Measurements from ENCODE around the gene HPSE2.

DNA sequence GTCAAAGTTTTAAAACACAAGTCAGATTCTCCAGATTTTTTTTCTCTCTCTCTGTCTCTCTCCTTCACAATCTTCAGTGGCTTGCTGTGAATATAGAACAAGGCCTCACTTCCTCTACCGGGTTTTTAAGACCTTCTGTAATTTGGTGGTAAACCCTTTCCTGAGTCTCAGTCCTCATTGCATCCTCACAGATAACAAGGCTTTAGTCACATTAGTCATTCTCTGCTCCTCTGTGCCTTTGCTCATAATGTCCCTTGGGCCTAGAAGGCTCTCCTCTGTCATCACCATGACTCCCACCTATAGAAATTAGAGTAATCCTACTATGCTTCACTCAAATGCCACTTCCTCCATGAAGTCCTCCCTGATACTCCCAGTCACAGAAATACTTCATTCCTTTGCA lies 616.2 kb downstream of the HPSE2 start:
- TF ChIP-seq POLR2AphosphoS5 (IDR thresholded peaks at IDR 0.05; ENCODE audit: borderline replicate concordance, low read depth, low read length) (no peak), EZH2 (IDR thresholded peaks at IDR 0.05) (no peak), FOXP2 (optimal IDR thresholded peaks at IDR 0.05; ENCODE audit: control extremely low read depth, extremely low read length, insufficient read depth) (no peak)
